ENCODE data around the gene IGSF10.

The IGSF10 gene

GRCh38 chr3:151477591-151478334 lies 16.9 kb upstream of the IGSF10 start:
- Histone ChIP-seq H3K4me3 (ENCODE audit: severe bottlenecking) (no peak overlapping the region), H3K4me1 (ENCODE audit: insufficient read depth, poor library complexity, severe bottlenecking) (no peaks in the 10 kb centered on the region), H3K9me3 (ENCODE audit: severe bottlenecking) (no peaks in the 10 kb centered on the region), H3K27ac (ENCODE audit: poor library complexity, severe bottlenecking) (no peak overlapping the region), H3K27me3 (ENCODE audit: insufficient read depth, poor library complexity, severe bottlenecking) (no peaks in the 10 kb centered on the region), H3K36me3 (ENCODE audit: low read depth) (no peaks in the 10 kb centered on the region)
- ATAC-seq (ENCODE audit: low read depth) (no peak), DNase-seq (ENCODE audit: low spot score) (no peak)
- TF ChIP-seq CTCF (IDR thresholded peaks at IDR 0.05; ENCODE audit: poor library complexity, severe bottlenecking): no peak

GRCh38 chr3:151476344-151477018 lies 15.6 kb upstream of the IGSF10 start:
- no peaks in the 10 kb centered on the region for H3K4me1 ChIP-seq (ENCODE audit: insufficient read depth, poor library complexity, severe bottlenecking)
- H3K27ac ChIP-seq (ENCODE audit: poor library complexity, severe bottlenecking): no peak overlapping the region
- H3K27me3 ChIP-seq (ENCODE audit: insufficient read depth, poor library complexity, severe bottlenecking): no peaks in the 10 kb centered on the region
- ATAC-seq (ENCODE audit: low read depth) (no peak), DNase-seq (ENCODE audit: low spot score) (no peak)
- H3K9me3 ChIP-seq (ENCODE audit: severe bottlenecking): no peaks in the 10 kb centered on the region
- H3K4me3 ChIP-seq (ENCODE audit: severe bottlenecking): no peak overlapping the region
- TF ChIP-seq CTCF (IDR thresholded peaks at IDR 0.05; ENCODE audit: poor library complexity, severe bottlenecking): no peak
- H3K36me3 ChIP-seq (ENCODE audit: low read depth): no peaks in the 10 kb centered on the region

GRCh38 chr3:151468284-151468917 lies 7.5 kb upstream of the IGSF10 start:
- Histone ChIP-seq H3K9me3 (ENCODE audit: severe bottlenecking) (no peaks in the 10 kb centered on the region), H3K36me3 (ENCODE audit: low read depth) (no peaks in the 10 kb centered on the region), H3K4me3 (ENCODE audit: severe bottlenecking) (no peak overlapping the region), H3K4me1 (ENCODE audit: insufficient read depth, poor library complexity, severe bottlenecking) (no peaks in the 10 kb centered on the region), H3K27me3 (ENCODE audit: insufficient read depth, poor library complexity, severe bottlenecking) (no peaks in the 10 kb centered on the region), H3K27ac (ENCODE audit: poor library complexity, severe bottlenecking) (no peak overlapping the region)
- ATAC-seq (ENCODE audit: low read depth): peak; percentile 56; the same call in 1 of the 3 replicates
- DNase-seq (ENCODE audit: low spot score): no peak
- peak; percentile 96 for TF ChIP-seq CTCF (IDR thresholded peaks at IDR 0.05; ENCODE audit: poor library complexity, severe bottlenecking)

- H3K27me3 ChIP-seq (ENCODE audit: insufficient read depth, poor library complexity, severe bottlenecking): no peaks in the 10 kb centered on the region
- H3K9me3 ChIP-seq (ENCODE audit: severe bottlenecking): no peaks in the 10 kb centered on the region
- DNase-seq (ENCODE audit: low spot score) (no peak), ATAC-seq (ENCODE audit: low read depth) (no peak)
- H3K27ac ChIP-seq (ENCODE audit: poor library complexity, severe bottlenecking): no peak overlapping the region
- H3K4me3 ChIP-seq (ENCODE audit: severe bottlenecking): no peak overlapping the region
- H3K36me3 ChIP-seq (ENCODE audit: low read depth): no peaks in the 10 kb centered on the region
- no peak for TF ChIP-seq CTCF (IDR thresholded peaks at IDR 0.05; ENCODE audit: poor library complexity, severe bottlenecking)
- H3K4me1 ChIP-seq (ENCODE audit: insufficient read depth, poor library complexity, severe bottlenecking): no peaks in the 10 kb centered on the region
Observed at GRCh38 chr3:151467069-151467468, 6.2 kb upstream of the IGSF10 start.

All from RWPE2 (cell line).